HEK293 (cell line): Measurements from ENCODE around the gene FAM204A.

ENCODE experiments used
- CTCF ChIA-PET: fragments of 350-600 bp; formaldehyde crosslinking; extraction: SDS; loops from one replicate; lab custom pipeline; 2021; ENCODE audit warnings: antibody characterized with exemption; lab: Yijun Ruan, JAX
- POLR2A ChIA-PET: fragments of 300-600 bp; formaldehyde crosslinking; extraction: SDS; loops from one replicate; lab custom pipeline; 2020; ENCODE audit warnings: antibody characterized with exemption, inconsistent platforms; lab: Yijun Ruan, JAX
- H3K27ac ChIP-seq: fragments of 200-500 bp; sonication (Bioruptor generic); 2 replicates; pipeline ENCODE4 v1.5.1; 2014; ENCODE audit warnings: low read depth, low read length, control low read depth, inconsistent platforms; ENCODE audit errors: extremely low read depth
- H3K36me3 ChIP-seq, 2 experiments: fragments of 200-500 bp in 1 of 2; sonication (Bioruptor generic) in 1 of 2; 1 replicate in 1 of 2; 2 replicates in 1 of 2; pipeline ENCODE4 v1.5.1; 2014 to 2017; ENCODE audit warnings: inconsistent platforms in 2 of 2, low read length in 2 of 2; ENCODE audit not compliant: control insufficient read depth in 2 of 2, insufficient read depth in 1 of 2
- H3K4me1 ChIP-seq: fragments of 200-500 bp; sonication (Bioruptor generic); 2 replicates; pipeline ENCODE4 v1.5.1; 2014; ENCODE audit warnings: mild to moderate bottlenecking, low read length, inconsistent platforms; ENCODE audit not compliant: control insufficient read depth, insufficient read depth
- H3K4me3 ChIP-seq: 2 replicates; pipeline ENCODE4 v1.5.1; 2011; ENCODE audit warnings: low read depth, mild to moderate bottlenecking, control low read depth, low read length, moderate library complexity
- H3K9me3 ChIP-seq: fragments of 200-500 bp; sonication (Bioruptor generic); 2 replicates; pipeline ENCODE4 v1.5.1; 2014; ENCODE audit warnings: low read depth, low read length, inconsistent platforms; ENCODE audit not compliant: control insufficient read depth, insufficient read depth
- BCL11A ChIP-seq: fragments of 450-650 bp; formaldehyde crosslinking; IDR thresholded peaks from 2 replicates; pipeline ENCODE4 v1.5.1; 2016; ENCODE audit warnings: low read depth, missing biosample characterization, missing genetic modification characterization
- FEZF1 ChIP-seq: fragments of 450-650 bp; formaldehyde crosslinking; IDR thresholded peaks from 2 replicates; pipeline ENCODE4 v1.5.1; 2016; ENCODE audit warnings: missing biosample characterization, missing genetic modification characterization
- HOXC10 ChIP-seq: sonication (generic); formaldehyde crosslinking; IDR thresholded peaks from 2 replicates; pipeline ENCODE4 v1.8.1; 2023; ENCODE audit warnings: mild to moderate bottlenecking, missing genetic modification reagents
- KLF1 ChIP-seq: fragments of 450-650 bp; formaldehyde crosslinking; IDR thresholded peaks from 2 replicates; pipeline ENCODE4 v1.5.1; 2016; ENCODE audit warnings: missing biosample characterization, missing genetic modification characterization
- KLF7 ChIP-seq: fragments of 450-650 bp; formaldehyde crosslinking; IDR thresholded peaks from 2 replicates; pipeline ENCODE4 v1.5.1; 2016; ENCODE audit warnings: missing biosample characterization, missing genetic modification characterization, borderline replicate concordance
- PRDM6 ChIP-seq: fragments of 450-650 bp; formaldehyde crosslinking; IDR thresholded peaks from 2 replicates; pipeline ENCODE4 v1.5.1; 2017; ENCODE audit warnings: missing biosample characterization, missing genetic modification characterization
- SCRT2 ChIP-seq: fragments of 450-650 bp; formaldehyde crosslinking; IDR thresholded peaks from 2 replicates; pipeline ENCODE4 v1.5.1; 2016; ENCODE audit warnings: missing biosample characterization, missing genetic modification characterization
- SP7 ChIP-seq: fragments of 450-650 bp; formaldehyde crosslinking; IDR thresholded peaks from 2 replicates; pipeline ENCODE4 v1.5.1; 2016; ENCODE audit warnings: missing biosample characterization, missing genetic modification characterization
- ZBTB21 ChIP-seq: fragments of 450-650 bp; formaldehyde crosslinking; IDR thresholded peaks from 2 replicates; pipeline ENCODE4 v1.5.1; 2017; ENCODE audit warnings: missing biosample characterization, missing genetic modification characterization
- ZNF175 ChIP-seq: fragments of 450-650 bp; formaldehyde crosslinking; IDR thresholded peaks from 2 replicates; pipeline ENCODE4 v1.5.1; 2016; ENCODE audit warnings: missing biosample characterization, missing genetic modification characterization
- ZNF214 ChIP-seq: fragments of 450-650 bp; formaldehyde crosslinking; IDR thresholded peaks from 2 replicates; pipeline ENCODE4 v1.5.1; 2017; ENCODE audit warnings: missing biosample characterization, mild to moderate bottlenecking, missing genetic modification characterization, borderline replicate concordance
- ZNF350 ChIP-seq: fragments of 450-650 bp; formaldehyde crosslinking; IDR thresholded peaks from 2 replicates; pipeline ENCODE4 v1.5.0; 2017; ENCODE audit warnings: missing biosample characterization, mild to moderate bottlenecking, missing genetic modification characterization
- ZNF596 ChIP-seq: fragments of 450-650 bp; IDR thresholded peaks from 2 replicates; pipeline ENCODE4 v1.5.0; 2018; ENCODE audit warnings: missing biosample characterization, mild to moderate bottlenecking, missing genetic modification characterization, moderate library complexity
- ZSCAN18 ChIP-seq: fragments of 450-650 bp; formaldehyde crosslinking; IDR thresholded peaks from 2 replicates; pipeline ENCODE4 v1.5.1; 2016; ENCODE audit warnings: missing biosample characterization, missing genetic modification characterization
- ZSCAN5A ChIP-seq: fragments of 450-650 bp; formaldehyde crosslinking; IDR thresholded peaks from 2 replicates; pipeline ENCODE4 v1.5.1; 2016; ENCODE audit warnings: missing biosample characterization, missing genetic modification characterization
- TF ChIP-seq, protein P1 (sequence below): fragments of 450-650 bp; formaldehyde crosslinking; conservative IDR thresholded peaks from 2 replicates; pipeline ENCODE4 v1.5.1; 2016; ENCODE audit warnings: low read depth, missing biosample characterization, missing genetic modification characterization
- TF ChIP-seq, protein P2 (sequence below): fragments of 450-650 bp; formaldehyde crosslinking; IDR thresholded peaks from 2 replicates; pipeline ENCODE4 v1.5.1; 2016; ENCODE audit warnings: missing biosample characterization, missing genetic modification characterization, low read depth

FAM204A gene

DNA sequence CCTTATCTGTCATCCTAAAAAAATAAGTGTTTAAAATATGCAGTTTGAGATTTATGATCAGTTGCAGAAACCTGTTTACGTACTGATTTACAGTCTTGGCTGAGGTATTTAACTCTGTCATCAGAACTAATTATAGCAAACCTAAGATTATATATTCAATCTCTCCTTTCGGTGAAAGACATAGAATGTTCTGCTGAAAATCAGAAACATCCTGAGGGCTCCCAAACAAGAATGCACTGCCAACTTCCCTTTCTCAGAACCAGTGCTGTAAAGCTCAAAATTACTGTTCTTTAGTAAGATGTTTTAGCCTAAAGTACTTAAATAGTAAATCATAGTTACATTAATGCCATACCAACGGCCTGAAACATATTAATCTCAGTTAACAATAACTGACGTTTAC lies 34.3 kb downstream of the FAM204A start:
- CTCF ChIA-PET = interaction anchor here (1.0 kb wide), 1 partner anchor 22 kb away, joined by 3 read pairs; no protein-coding TSS in a partner anchor
- Histone ChIP-seq H3K9me3 (no peaks in the 10 kb centered on the region), H3K27ac (no peak overlapping the region), H3K4me1 (no peaks in the 10 kb centered on the region), H3K36me3 (peaks cover 0 to 43% of the 10 kb centered on the region in 2 experiments)
- POLR2A ChIA-PET = no interaction called here
- TF ChIP-seq ZNF214 (tag by site-specific recombination) (no peak), HOXC10 (no peak), ZSCAN5A (no peak), ZNF175 (no peak), SCRT2 (no peak), PRDM6 (tag by site-specific recombination) (peak; percentile 56), BCL11A (no peak), SP7 (tag by site-specific recombination) (peak; percentile 43; the same call in 1 of the 2 replicates)
- TF ChIP-seq, protein P1, sequence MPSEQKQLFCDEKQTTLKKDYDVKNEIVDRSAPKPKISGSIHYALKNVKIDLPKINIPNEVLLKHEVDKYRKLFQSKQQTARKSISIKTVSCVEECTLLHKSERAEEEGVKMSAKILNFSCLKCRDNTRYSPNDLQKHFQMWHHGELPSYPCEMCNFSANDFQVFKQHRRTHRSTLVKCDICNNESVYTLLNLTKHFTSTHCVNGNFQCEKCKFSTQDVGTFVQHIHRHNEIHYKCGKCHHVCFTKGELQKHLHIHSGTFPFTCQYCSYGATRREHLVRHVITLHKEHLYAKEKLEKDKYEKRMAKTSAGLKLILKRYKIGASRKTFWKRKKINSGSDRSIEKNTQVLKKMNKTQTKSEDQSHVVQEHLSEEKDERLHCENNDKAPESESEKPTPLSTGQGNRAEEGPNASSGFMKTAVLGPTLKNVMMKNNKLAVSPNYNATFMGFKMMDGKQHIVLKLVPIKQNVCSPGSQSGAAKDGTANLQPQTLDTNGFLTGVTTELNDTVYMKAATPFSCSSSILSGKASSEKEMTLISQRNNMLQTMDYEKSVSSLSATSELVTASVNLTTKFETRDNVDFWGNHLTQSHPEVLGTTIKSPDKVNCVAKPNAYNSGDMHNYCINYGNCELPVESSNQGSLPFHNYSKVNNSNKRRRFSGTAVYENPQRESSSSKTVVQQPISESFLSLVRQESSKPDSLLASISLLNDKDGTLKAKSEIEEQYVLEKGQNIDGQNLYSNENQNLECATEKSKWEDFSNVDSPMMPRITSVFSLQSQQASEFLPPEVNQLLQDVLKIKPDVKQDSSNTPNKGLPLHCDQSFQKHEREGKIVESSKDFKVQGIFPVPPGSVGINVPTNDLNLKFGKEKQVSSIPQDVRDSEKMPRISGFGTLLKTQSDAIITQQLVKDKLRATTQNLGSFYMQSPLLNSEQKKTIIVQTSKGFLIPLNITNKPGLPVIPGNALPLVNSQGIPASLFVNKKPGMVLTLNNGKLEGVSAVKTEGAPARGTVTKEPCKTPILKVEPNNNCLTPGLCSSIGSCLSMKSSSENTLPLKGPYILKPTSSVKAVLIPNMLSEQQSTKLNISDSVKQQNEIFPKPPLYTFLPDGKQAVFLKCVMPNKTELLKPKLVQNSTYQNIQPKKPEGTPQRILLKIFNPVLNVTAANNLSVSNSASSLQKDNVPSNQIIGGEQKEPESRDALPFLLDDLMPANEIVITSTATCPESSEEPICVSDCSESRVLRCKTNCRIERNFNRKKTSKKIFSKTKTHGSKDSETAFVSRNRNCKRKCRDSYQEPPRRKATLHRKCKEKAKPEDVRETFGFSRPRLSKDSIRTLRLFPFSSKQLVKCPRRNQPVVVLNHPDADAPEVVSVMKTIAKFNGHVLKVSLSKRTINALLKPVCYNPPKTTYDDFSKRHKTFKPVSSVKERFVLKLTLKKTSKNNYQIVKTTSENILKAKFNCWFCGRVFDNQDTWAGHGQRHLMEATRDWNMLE = no peak
- TF ChIP-seq, protein P2, sequence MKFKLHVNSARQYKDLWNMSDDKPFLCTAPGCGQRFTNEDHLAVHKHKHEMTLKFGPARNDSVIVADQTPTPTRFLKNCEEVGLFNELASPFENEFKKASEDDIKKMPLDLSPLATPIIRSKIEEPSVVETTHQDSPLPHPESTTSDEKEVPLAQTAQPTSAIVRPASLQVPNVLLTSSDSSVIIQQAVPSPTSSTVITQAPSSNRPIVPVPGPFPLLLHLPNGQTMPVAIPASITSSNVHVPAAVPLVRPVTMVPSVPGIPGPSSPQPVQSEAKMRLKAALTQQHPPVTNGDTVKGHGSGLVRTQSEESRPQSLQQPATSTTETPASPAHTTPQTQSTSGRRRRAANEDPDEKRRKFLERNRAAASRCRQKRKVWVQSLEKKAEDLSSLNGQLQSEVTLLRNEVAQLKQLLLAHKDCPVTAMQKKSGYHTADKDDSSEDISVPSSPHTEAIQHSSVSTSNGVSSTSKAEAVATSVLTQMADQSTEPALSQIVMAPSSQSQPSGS (tag by site-specific recombination) = no peak
- TF ChIP-seq, all 188 proteins: peak for 2
- H3K4me3 ChIP-seq = no peak overlapping the region

DNA sequence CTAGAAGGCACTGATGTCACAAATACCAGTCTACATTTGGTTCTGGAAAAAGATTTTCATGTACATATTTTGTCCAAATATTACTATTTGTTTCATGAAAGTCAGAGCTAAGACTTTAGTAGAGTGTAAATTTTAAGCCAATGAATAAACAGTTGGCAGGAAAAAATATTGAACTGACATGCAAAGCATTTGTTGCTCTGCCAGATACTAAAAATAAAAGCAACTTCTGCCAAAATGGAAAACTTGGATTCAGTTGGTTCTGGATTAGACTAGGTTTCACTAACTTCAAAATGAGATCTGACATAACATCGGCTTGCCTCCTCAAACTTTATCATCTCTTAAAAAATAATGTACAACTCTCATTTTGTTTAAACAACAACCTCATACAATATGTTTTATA lies 34.9 kb downstream of the FAM204A start:
- Histone ChIP-seq H3K36me3 (peaks cover 0 to 40% of the 10 kb centered on the region in 2 experiments), H3K9me3 (no peaks in the 10 kb centered on the region), H3K27ac (no peak overlapping the region), H3K4me1 (no peaks in the 10 kb centered on the region), H3K4me3 (no peak overlapping the region)
- POLR2A ChIA-PET = no interaction called here
- CTCF ChIA-PET = no interaction called here
- TF ChIP-seq ZSCAN18 (tag by site-specific recombination) = no peak
- no peak for TF ChIP-seq FEZF1 (tag by site-specific recombination)
- TF ChIP-seq ZNF596 = no peak
- no peak for TF ChIP-seq KLF7 (tag by site-specific recombination)
- no peak for TF ChIP-seq KLF1 (tag by site-specific recombination)
- TF ChIP-seq ZBTB21 (tag by site-specific recombination) = no peak
- TF ChIP-seq ZNF350 = no peak
